GM18526 (cell line): ENCODE measurements around the gene RASGRP4.

Experiments
- POLR2A ChIP-seq: IDR thresholded peaks from 3 replicates; pipeline ENCODE4 v1.6.1; 2011; ENCODE audit not compliant: insufficient read length; ENCODE audit errors: extremely low read depth

Gene RASGRP4

DNA sequence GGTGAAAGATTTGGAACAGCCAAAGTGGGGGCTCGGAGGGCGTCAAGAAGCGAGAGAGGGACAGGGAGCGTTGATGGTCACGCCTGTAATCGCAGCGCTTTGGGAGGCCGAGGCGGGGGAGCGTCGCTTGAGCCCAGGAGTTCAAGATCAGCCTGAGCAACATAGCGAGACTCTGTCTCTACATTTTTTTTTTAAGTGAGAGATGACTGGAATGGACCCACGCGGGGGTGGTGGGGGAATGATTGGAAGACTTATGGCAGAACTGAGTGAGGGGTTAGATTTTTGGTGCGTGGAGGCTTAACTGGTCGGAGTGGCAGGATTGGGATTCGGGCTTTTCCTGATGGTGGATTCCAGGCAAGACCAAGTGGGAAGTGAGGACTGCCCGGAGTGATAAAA is 50.9 kb downstream of the RASGRP4 start:
- no peak for TF ChIP-seq POLR2A

GRCh38 chr19:38374332-38375097 is 51.5 kb downstream of the RASGRP4 start, which contains the start of gene PSMD8:
TSS of gene PSMD8 (plus strand) at chr19:38374571. CDS start at chr19:38374602, 31 bp downstream.
- peak; percentile 96 for TF ChIP-seq POLR2A

DNA sequence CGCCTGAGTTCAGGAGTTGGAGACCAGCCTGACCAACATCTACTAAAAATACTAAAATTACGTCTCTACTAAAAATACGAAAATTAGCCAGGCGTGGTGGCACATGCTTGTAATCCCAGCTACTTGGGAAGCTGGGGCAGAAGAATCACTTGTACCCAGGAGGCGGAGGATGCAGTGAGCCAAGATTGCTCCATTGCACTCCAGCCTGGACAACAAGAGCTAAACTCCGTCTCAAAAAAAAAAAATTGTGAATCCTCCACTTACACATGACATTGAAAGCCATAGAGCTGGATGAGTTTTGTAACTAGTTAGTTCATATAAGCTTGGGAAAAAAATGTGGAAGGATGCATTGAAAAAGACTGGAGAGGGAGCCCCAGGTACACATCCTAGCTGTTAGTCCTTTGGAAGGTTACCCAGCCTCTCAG is 52.1 kb downstream of the RASGRP4 start:
- no peak for TF ChIP-seq POLR2A

GRCh38 chr19:38371081-38371480 is 54.9 kb downstream of the RASGRP4 start:
- TF ChIP-seq POLR2A, result no peak

- TF ChIP-seq POLR2A, result no peak
Measured at GRCh38 chr19:38370299-38370698, 55.7 kb downstream of the RASGRP4 start.

- no peak for TF ChIP-seq POLR2A
Measured at GRCh38 chr19:38369584-38369983, 56.4 kb downstream of the RASGRP4 start.

- TF ChIP-seq POLR2A, result no peak
Measured at GRCh38 chr19:38367041-38367440, 59.0 kb downstream of the RASGRP4 start.

- no peak for TF ChIP-seq POLR2A
Measured at GRCh38 chr19:38362076-38362945, 63.7 kb downstream of the RASGRP4 start.

- TF ChIP-seq POLR2A, result no peak
Measured at GRCh38 chr19:38361633-38362075, 64.4 kb downstream of the RASGRP4 start.

- TF ChIP-seq POLR2A, result no peak
Measured at GRCh38 chr19:38360839-38361631, 65.0 kb downstream of the RASGRP4 start.

DNA sequence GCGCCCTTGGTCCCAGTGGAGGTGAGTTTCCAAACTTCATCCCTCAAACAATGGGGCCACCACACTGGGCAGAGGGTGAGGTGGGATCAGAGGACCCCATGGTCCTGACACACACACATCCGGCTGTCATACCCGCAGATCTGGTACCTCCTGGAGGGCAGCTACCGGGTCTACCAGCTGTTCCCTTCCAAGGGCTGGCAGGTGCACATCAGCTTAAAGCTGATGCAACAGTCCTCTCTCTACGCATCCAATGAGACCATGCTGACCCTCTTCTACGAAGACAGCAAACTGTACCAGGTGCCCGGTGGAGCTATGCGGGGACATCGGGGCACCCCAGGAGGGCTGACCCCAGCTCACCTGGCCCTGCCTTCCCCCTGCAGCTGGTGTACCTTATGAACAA is 65.7 kb downstream of the RASGRP4 start:
- no peak for TF ChIP-seq POLR2A

DNA sequence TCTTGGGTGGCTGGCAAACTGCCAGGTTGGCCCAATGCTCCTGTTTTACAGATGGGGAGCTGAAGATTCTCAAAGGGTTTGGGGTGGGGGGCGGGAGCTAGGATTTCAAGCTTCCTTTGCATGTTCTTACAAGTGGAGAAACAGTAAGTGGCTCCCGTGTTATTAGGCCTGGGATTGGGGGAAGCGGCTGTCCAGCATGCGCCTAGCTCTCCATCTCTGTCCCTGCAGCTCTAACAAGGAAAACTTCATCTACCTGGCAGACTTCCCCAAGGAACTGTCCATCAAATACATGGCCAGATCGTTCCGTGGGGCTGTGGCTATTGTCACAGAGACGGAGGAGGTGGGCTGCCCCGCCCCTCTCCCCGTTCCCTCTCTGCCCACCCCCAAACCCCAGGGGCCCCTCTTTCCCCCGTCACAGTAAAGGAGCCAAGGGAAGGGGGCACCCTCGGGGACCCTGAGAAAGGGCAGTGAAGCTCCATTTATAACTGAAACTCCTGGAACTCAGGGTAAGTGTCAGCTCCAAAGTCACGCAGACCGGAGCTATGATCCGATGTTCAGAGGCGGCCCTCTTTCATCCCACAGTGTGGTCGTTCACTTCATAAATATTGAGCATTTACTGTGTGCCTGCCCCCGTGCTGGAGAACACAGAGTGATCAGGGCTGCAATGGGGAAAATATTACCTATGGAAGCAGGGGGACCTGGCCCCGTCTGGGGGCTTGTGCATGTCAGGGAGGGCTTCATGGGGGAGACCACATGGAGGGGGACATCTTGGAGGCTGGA is 66.6 kb downstream of the RASGRP4 start:
- TF ChIP-seq POLR2A, result no peak
